Sigmoid colon (tissue), 4 donors: ENCODE results near the gene ARHGAP6.
"Not testable (repeated sequence)": the region's sequence is repeated elsewhere in the genome, so short reads cannot be mapped to it uniquely, and the experiment has no call there.

Source experiments
- CTCF ChIP-seq, 4 experiments: fragments of 450-650 bp in 3 of 4; fragments of 200-600 bp in 1 of 4; IDR thresholded peaks; one replicate each; pipeline ENCODE4 v1.5.1; 2016 to 2019; ENCODE audit warnings: antibody characterized with exemption in 4 of 4, mild to moderate bottlenecking in 3 of 4, moderate library complexity in 2 of 4
- EP300 ChIP-seq, 4 donors: sonication (generic); formaldehyde crosslinking; IDR thresholded peaks; one replicate each; pipeline ENCODE4 v1.6.1; 2017; ENCODE audit warnings: antibody characterized with exemption in 4 of 4
- POLR2A ChIP-seq, 2 donors: fragments of 450-650 bp; IDR thresholded peaks; one replicate each; pipeline ENCODE4 v1.6.1; 2016; ENCODE audit warnings: antibody characterized with exemption in 2 of 2, mild to moderate bottlenecking in 2 of 2, moderate library complexity in 2 of 2

GRCh38 chrX:11355944-11356343 is 309.8 kb downstream of the ARHGAP6 start:
- TF ChIP-seq CTCF, POLR2A, EP300 (IDR thresholded peaks at IDR 0.05): not testable (repeated sequence)
